Measurements from ENCODE around the gene TMEM176B. TPM values are rescaled to one million over a fixed set of nuclear protein-coding genes. Genes with fewer than 3 reads are reported as not detected.
"Not testable (repeated sequence)": the region's sequence is repeated elsewhere in the genome, so short reads cannot be mapped to it uniquely, and the experiment has no call there.

Gene TMEM176B
- total RNA-seq, 1 experiment from 2014 or later = 1.8 TPM

DNA sequence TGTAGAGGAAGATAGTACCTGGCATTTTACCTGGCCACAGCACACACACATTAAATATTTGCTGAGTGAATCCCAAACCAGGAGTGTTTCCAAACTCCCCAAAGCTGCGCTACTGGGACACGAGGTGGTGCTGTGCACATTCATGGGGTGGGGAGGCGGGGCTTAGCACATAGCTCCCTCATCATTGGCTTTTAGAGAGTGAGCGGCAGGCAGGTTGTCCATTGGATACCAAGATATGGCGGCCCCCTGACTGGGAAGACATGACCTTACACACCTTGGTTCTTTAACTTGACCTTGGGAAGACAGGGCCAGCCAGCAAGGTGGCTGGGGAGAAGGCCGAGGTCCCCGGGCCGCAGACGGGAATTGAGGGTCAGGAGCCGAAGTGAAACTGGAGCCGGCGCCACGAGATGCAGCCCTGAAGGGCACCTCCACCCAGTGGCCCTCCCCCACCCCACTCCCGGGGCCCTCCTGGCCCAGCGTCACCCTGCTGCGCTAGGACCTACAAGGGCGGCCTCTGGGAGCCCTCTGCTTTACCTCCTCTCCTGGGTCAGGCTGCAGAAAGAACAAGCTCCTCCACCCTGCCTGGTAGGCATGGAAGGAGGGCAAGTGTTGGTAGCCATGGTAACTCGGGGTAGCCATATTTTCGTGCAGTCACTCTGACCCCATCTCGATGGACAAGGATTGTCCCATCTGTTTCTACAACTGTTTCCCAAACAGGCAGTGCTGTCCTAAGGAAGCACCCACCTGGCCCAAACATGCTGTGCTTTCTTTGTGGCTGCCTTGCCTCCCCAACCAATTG is 24.4 kb upstream of the TMEM176B start:
- in situ Hi-C loops (cut with HindIII; ENCODE audit: low sequenced_read_pairs) = no loop called here
- DNase-seq (ENCODE audit: low spot score) = no peak

DNA sequence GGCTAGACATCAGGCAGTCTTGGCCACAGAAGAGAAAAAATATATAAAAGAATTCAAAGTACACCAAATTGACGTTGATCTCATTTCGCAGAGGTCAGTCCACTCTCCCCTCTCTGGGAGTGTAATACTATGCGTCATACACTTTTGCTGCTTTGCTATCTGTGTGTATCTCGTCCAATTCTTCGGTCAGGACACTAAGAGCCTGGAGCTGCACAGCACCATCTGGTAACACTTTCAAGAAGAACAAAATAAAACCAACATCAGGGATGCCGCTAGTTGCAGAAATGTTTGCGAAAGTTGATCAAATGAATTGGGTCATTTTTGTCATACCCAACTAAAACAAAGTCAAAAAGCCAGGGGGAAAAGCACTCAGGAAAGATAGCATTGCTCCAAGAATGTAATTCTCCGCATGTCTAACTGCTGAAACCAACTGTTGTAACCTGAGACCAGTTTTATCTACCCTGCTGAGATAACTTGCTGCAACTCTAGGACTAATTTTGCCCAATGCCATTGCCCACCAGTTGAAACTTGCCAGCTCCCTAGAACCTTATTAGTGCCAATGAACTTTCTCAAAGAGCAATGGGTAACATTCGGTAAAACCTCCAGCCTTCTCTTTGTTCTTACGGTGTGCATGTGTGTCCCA is 23.4 kb upstream of the TMEM176B start:
- no peak for DNase-seq (ENCODE audit: low spot score)
- in situ Hi-C loops (cut with HindIII; ENCODE audit: low sequenced_read_pairs) = no loop called here

DNA sequence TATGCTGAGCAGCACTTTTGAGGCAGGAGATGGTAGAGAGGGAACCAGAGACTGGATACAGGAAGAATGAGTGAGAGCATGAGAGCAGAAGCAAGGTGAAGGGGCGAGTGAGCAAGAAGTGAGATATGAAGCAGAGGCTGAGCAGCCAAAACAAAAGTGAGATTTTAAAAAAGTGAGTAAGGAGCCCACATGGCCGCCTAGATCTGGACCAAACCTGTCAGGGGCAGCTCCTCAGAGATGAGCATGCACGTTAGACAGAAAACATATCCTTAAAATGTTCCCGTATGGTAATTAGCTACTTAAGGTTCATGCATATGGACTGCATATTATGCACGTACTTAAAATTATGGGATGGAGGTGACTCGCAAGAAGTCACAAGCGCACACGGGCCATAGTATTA is 22.9 kb upstream of the TMEM176B start:
- in situ Hi-C loops (cut with HindIII; ENCODE audit: low sequenced_read_pairs) = no loop called here
- no peak for DNase-seq (ENCODE audit: low spot score)

DNA sequence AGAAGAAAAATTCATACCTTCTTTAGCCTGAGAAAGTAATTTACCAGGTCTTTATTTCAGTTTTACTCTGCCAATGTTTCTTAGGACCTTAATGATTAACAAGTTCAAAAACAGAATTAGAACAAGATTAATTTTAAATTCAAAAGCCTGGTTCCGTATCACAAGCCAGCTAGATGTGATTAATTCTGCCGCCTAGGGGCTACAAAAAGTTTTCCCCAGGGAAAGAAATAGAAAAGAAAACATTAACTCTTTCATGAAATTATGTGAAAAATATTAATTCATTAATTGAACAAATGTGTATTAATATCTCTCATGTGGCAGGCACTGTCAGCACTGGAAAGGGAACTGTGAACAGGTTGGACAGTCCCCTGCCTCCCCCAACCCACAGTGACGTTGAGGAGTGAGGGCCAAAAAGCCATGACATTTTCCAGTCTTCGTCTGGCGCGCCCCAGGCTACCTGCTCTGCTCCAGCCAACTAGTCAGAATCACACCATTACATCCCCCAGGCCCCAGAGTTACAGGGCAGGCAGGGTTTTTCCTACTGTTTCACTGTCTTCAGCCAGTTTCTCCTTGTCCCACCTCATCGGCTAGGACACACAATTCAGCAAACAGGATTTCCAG is 20.5 kb upstream of the TMEM176B start:
- in situ Hi-C loops (cut with HindIII; ENCODE audit: low sequenced_read_pairs) = no loop called here

DNA sequence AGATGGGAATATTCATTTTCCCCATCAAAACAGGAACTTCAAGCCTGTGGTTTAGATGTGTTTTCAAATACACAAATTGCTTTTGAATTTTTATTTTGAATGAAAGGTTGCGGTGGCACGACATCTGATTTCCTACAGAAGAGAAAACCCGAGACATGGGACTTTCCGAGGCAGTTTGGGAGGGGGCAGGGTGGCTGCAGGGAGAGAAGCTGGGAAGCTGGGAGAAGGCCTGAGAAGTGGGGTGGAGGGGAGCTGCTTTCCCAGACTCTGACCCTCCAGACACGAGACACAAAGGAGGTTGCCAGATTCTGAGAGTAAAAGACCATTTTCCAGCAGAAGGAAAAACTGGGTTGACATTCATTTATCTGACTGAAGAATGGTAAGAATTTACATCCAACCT is 20.0 kb upstream of the TMEM176B start:
- no peak for DNase-seq (ENCODE audit: low spot score)
- in situ Hi-C loops (cut with HindIII; ENCODE audit: low sequenced_read_pairs) = no loop called here

More for the DNA sequence above, 20.5 kb upstream of the TMEM176B start:
- DNase-seq (ENCODE audit: low spot score) = no peak

DNA sequence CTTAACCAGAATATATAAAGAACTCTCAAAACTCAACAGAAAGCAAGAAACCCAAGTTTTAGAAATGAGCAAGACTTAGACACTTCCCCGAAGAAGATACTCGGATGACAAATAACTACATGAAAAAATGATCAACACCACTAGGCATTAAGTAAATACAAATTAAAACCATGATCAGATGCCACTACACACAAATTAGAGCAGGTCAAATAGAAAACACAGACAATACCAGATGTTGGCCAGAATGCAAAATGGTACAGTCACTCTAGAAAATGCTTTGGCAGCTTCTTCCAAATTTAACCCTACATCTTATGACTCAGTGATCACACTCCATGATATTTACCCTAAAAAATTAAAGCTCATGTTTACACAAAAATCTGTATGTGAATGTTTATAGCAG is 18.8 kb upstream of the TMEM176B start:
- DNase-seq (ENCODE audit: low spot score) = no peak
- in situ Hi-C loops (cut with HindIII; ENCODE audit: low sequenced_read_pairs) = no loop called here

DNA sequence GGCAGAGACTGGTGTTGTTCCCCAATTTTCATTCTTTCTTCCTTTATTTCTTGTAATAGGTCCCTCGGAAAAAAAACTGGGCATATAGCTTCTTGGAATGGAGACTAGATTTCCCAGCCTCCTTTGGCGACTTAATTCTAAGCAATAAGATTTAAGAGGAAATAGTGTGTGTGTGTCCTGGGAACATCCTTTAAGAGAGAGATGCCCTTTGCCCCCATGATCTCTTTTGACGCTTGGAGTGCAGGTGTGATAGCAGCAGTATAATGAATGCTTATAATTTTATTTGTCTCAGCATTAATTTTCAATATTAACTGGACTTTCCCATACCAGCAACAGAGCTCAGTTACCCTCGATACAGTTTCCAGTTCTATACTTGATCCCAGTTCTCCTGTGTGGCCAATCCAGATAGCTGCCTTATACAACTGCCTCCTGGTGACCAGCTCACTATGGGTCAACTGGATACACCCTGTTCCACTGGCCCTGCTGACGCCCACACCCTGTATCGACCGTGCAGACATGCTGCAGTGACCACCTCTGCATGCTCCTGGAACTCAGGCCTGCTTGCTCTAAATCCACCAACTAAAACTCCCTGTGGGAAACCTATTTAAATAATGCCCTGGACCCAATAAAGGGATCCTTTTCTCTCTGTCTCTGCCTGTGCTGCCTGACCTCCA is 14.3 kb upstream of the TMEM176B start:
- in situ Hi-C loops (cut with HindIII; ENCODE audit: low sequenced_read_pairs) = no loop called here
- DNase-seq (ENCODE audit: low spot score) = no peak

DNA sequence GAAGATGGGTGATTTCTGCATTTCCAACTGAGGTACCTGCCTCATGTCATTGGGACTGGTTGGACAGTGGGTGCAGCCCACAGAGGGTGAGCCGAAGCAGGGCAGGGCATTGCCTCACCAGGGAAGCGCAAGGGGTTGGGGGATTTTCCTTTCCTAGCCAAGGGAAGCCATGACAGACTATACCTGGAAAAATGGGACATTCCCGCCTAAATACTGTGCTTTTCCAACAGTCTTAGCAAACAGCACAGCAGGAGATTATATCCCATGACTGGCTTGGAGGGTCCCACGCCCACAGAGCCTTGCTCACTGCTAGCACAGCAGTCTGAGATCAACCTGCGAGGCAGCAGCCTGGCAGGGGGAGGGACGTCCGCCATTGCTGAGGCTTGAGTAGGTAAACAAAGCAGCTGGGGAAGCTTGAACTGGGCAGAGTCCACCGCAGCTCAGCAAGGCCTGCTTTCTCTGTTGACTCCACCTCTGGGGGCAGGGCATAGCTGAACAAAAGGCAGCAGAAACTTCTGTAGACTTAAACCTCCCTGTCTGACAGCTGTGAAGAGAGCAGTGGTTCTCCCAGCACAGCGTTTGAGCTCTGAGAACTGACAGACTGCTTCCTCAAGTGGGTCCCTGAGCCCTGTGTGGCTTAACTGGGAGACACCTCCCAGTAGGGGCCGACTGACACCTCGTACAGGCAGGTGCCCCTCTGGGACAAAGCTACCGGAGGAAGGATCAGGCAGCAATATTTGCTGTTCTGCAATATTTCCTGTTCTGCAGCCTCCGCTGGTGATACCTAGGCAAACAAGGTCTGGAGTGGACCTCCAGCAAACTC is 7.7 kb upstream of the TMEM176B start:
- in situ Hi-C loops (cut with HindIII; ENCODE audit: low sequenced_read_pairs); DNase-seq (ENCODE audit: low spot score): not testable (repeated sequence)

DNA sequence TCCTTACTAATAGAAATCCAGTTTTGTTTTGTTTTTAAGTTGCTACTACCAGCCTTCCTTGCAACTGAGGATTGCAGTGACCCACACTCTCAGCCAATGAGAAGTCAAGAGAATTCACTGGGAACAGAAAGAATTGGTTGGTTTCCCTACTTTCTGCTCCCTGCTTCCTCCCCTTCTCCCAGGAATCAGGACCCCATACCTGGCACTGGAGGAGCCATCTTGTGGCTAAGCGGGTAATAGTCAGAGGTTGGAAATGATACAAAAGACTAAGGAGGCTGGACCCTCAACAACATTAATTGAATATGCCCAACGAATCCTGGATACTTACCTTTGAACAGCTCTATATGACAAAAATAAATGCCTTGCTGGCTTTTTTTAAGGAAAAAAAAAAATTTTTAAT is 6.7 kb upstream of the TMEM176B start:
- in situ Hi-C loops (cut with HindIII; ENCODE audit: low sequenced_read_pairs) = no loop called here
- DNase-seq (ENCODE audit: low spot score) = no peak

DNA sequence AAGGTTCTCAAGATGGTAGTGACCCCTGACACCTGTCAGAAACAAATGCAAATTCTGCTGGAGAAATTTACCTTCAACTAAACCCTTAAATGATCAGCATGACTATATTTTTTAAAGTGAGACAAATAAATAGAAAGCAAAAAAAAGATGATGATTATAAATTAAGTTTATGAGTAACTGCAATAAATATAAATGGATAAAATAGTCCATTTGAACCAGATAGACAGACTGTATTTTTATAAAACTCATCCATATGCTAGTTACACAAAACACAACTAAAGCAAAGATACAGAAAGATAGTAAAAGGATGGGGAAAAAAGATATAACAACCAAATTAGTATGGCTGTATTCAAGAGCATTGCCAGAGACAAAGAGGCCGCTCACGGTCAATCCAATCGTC is 6.3 kb upstream of the TMEM176B start:
- no peak for DNase-seq (ENCODE audit: low spot score)
- in situ Hi-C loops (cut with HindIII; ENCODE audit: low sequenced_read_pairs) = no loop called here

DNA sequence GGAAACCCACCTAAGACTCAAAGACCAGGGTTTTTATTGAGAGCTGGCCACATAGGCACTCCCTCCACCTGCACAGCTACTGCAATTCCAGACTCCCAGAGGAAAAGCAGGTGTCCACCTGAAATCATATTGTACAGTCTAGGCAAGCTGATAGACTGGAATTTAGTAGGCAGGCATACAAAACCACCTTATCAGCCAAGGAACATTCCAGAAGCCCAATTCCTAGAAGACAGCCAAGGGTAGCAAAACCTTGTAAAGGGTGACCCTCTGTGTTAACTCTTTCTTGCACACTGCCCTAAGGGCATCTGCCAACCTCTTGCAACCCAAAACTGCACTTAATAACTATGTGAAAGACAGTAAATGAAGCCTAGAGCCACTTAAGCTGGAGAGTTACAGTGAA is 5.7 kb upstream of the TMEM176B start:
- in situ Hi-C loops (cut with HindIII; ENCODE audit: low sequenced_read_pairs) = no loop called here
- no peak for DNase-seq (ENCODE audit: low spot score)

DNA sequence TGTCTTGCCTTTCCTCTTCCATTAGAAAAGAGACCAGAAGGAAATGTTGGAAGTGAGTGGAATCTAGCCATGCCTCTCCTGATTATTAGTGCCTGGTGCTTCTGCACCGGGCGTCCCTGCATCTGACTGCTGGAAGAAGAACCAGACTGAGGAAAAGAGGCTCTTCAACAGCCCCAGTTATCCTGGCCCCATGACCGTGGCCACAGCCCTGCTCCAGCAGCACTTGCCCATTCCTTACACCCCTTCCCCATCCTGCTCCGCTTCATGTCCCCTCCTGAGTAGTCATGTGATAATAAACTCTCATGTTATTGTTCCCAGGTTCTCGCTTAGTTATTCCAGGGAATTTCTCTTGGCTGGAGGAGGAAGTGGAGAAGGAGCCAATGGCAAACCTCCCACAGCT is 4.6 kb upstream of the TMEM176B start:
- no peak for DNase-seq (ENCODE audit: low spot score)
- in situ Hi-C loops (cut with HindIII; ENCODE audit: low sequenced_read_pairs) = no loop called here

DNA sequence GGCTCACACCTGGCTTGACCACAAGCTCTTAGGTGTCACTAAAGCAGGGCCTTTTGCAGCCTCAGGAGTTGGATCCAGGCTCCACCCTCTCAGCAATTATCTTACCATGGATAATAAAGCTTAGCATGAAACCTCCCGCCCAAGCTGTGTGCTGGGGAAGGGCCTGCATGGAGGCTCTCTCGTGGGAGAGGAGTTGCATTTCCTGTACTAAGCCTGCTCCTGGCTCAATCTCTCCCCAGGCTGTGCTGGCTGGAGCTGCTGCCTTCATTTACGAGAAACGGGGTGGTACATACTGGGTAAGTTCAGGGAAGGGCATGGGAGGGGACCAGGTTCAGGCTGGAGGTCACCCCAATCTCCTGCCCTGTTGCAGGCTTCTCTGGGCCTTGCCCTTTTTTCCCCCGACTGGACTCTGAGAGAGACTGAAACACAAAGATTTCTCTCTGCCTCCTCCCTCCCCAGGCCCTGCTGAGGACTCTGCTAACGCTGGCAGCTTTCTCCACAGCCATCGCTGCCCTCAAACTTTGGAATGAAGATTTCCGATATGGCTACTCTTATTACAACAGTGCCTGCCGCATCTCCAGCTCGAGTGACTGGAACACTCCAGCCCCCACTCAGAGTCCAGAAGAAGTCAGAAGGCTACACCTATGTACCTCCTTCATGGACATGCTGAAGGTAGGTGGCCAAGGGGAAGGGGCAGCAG is 3.1 kb upstream of the TMEM176B start:
- no peak for DNase-seq (ENCODE audit: low spot score)
- in situ Hi-C loops (cut with HindIII; ENCODE audit: low sequenced_read_pairs) = no loop called here

DNA sequence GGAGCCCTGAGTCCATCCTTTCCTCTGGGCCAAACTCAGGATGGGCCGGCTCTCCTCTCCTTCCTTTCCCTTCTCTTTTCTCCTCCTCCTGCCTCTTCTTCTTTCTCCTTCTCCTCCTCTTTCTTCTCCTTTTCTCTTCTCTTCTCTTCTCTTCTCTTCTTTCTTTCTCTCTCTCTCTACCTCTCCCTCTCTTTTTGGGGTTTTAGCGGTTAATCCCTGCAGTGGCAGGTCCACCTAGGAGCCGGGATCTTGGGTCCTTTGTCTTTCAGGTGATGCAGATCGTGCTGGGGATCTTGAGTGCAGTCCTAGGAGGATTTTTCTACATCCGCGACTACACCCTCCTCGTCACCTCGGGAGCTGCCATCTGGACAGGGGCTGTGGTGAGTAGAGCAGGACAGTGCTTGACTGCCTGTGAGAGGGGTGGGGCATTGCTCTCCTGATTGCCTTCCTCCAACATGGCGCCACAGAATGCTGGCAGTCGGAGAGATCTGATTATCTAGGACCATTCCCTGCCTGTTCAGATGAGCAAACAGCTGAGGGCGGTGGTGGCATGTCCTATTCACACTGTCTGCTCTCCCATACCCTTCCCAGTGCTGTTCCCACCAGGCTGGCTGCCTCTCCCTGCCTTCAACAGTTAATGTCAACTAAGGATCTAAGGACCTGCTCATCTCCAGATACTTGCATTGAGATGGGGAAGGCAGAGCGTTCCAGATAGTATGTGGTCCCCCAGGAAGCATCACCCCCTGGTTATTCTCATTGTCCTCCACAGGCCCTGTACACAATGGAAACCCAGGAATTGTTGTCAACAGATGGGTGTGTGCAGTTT is 2.0 kb upstream of the TMEM176B start:
- in situ Hi-C loops (cut with HindIII; ENCODE audit: low sequenced_read_pairs) = no loop called here

DNA sequence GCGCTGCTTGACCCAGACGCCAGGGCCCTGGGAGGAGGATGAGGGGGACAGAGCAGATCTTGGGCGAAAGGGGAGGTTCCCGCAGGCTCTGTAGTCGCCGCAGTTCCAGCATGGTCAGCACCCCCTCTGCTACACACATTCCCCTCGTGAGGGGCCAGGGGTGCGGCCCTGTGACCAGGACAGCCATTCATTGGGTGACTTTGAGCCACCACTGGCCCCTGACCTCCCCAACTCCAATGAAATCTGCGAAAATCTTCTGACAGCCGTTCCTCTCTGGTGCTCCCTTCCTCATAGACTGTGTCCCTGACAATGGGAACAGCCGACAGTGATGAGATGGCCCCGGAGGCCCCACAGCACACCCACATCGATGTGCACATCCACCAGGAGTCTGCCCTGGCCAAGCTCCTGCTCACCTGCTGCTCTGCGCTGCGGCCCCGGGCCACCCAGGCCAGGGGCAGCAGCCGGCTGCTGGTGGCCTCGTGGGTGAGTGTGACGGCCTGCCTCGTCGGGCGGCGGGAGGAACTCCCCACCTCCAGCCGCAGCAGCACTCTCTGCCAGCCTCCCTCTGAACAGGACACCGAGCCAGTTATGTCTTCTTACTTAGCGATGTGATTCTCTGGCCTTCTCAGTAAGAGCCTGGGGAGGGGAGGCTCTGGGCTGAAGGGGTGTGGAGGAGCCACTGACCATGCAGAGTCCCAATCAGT is 1.2 kb upstream of the TMEM176B start:
- in situ Hi-C loops (cut with HindIII; ENCODE audit: low sequenced_read_pairs) = no loop called here
- no peak for DNase-seq (ENCODE audit: low spot score)

More for the DNA sequence above, 2.0 kb upstream of the TMEM176B start:
- no peak for DNase-seq (ENCODE audit: low spot score)

DNA sequence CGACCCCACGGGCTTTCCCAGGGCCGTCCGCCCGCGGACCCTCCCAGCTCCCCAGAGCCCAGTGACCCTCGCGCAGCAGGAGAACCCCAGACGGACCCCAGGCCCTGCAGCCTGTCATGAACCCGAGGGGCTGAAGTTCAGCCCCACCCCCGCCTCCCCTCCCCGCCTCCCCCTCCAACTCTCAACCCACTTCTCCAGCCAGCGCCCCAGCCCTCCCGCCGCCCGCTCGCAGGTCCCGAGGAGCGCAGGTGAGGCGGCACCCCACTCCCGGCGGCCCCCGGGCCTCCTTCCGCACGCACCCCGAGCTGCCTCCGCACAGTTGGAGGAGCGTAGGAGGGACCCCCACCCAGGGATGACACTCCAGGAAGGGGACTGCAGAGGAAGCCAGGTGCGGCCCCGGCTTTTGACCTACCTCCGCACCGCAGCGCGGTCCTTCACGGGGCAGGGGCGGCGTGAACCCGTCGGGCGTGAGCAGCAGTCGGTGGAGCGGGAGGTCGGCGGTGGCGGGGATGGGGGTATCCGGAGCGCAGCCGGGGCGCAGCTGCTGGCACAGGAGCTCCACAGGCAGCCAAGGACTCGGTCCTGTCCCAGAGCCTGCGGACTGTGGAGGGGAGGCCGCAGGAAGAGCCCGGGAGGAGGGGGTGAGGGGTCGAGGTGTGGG is 547 bp upstream of the TMEM176B start, which contains the start of gene TMEM176A:
Gene TMEM176A, plus strand, starts transcription at position 189 of the 661 bp plus-strand sequence. CDS start 782 bp downstream, outside the sequence.
- no peak for DNase-seq (ENCODE audit: low spot score)
- in situ Hi-C loops (cut with HindIII; ENCODE audit: low sequenced_read_pairs) = no loop called here

DNA sequence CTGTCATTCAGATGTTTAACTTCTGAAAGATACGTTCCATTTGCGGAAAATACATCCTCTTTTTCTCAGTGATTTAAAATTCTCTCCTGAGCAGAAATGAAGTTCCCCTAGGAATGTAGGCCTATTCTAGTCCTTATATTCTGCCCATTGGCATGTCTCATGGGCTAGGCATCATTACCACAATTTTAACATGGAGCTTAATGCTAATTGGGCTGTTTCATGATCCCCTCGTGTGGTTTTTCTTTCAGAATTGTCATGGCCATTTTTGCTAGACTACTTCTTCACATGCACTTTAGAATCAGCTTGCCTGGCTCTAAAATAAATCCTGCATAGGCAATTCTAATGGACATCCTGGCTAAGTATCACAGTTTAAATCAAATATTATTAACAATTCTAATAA is 1.0 kb downstream of the TMEM176B start:
- in situ Hi-C loops (cut with HindIII; ENCODE audit: low sequenced_read_pairs) = no loop called here
- DNase-seq (ENCODE audit: low spot score) = no peak
